Activated CD4-positive, alpha-beta T cell treated with anti-CD3 and anti-CD28 coated beads for 4 hours (primary cell): Measurements from ENCODE around the gene ALAS1.
"Not testable (repeated sequence)": the region's sequence is repeated elsewhere in the genome, so short reads cannot be mapped to it uniquely, and the experiment has no call there.

Experiments used
- DNase-seq, 2 donors: peaks; one replicate each; pipeline ENCODE4 v3.0.0-alpha.2; 2020

The ALAS1 gene

GRCh38 chr3:52177701-52178042 is 20.3 kb upstream of the ALAS1 start:
- DNase-seq, result no peak

GRCh38 chr3:52178126-52178525 is 19.8 kb upstream of the ALAS1 start:
- not testable (repeated sequence) for DNase-seq

GRCh38 chr3:52178537-52178936 is 19.4 kb upstream of the ALAS1 start:
- DNase-seq, result no peak

DNA sequence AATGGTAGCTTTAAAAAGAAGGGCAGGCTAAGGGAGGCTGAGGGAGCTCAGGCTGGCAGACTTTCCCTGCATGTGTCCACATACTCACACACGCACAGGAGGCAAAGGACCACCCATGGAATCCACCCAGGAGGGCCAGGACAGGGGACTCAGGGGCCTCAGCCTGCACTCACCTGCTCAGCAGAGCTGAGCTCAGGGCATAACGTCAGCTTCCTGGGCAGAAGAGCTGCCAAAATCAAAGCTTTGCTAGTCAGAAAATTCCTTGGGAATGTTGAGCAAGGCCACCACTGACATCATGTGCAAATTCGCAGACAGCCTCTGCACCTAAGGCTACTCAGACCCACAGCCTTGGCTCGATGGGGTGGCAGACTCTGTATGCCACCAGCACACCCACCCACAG is 16.4 kb upstream of the ALAS1 start:
- no peak for DNase-seq

DNA sequence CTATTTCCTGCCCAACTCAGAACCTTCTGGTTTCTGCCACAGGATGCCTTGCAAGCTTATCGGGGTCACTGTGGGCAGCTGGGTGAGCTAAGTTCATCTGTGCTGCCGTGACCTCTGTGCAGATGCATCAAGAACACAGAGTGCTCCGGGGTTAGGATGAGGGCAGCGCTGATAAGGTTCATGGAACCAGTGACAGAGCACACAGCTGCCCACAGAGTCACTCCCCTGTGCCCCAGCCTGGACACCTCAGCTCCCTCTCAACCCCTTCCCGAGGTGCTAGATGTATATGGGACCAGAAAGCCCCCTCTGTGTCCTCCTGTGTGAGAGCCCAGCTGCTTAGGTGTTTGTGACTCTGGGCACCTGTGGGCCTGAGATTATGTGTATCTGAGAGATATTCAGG is 15.8 kb upstream of the ALAS1 start:
- no peak for DNase-seq

GRCh38 chr3:52182691-52183090 is 15.3 kb upstream of the ALAS1 start:
- no peak for DNase-seq

- no peak for DNase-seq
Measured at GRCh38 chr3:52183786-52184445, 14.0 kb upstream of the ALAS1 start.

- no peak for DNase-seq
Measured at GRCh38 chr3:52184690-52185089, 13.3 kb upstream of the ALAS1 start.

- no peak for DNase-seq
Measured at GRCh38 chr3:52185311-52185710, 12.6 kb upstream of the ALAS1 start.

GRCh38 chr3:52185837-52186236 is 12.1 kb upstream of the ALAS1 start:
- no peak for DNase-seq

DNA sequence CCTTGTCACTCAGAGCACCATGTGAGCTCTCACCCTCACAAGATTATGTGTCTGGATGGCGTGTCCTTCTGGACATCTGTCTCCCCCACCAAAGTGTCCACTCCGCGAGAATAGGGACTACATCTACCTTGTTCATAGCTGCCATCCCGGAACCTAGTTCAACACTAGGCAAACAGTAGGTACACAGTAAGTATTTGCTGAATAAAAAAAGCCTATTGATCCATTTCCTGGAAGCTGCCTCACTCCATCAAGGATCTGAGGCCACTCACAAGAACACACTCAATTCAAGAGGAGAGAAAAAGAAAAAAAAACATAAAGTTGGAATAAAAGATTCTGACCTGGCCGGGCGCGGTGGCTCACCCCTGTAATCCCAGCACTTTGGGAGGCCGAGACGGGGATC is 11.2 kb upstream of the ALAS1 start:
- no peak for DNase-seq

DNA sequence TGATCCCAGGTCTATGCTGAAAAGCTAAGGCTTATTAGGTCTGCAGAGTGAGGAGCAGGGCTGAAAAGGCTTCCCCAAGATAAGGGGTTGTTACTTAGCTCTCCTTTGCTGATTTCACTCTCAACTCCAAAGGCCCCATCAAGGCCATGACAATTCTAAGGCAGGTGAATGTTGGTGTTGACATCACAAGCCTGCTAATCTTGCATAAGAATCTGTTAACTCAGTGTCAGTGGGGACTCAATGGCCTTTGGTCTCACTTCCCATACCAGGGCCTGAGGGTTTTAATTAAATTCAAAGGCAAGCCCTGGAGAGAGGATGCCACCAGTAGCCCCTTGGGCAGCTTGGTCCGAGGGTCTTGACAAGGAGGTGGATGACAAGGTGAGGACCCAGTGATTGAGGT is 9.4 kb upstream of the ALAS1 start:
- no peak for DNase-seq

GRCh38 chr3:52190294-52191074 is 7.5 kb upstream of the ALAS1 start:
- DNase-seq, result no peak

DNA sequence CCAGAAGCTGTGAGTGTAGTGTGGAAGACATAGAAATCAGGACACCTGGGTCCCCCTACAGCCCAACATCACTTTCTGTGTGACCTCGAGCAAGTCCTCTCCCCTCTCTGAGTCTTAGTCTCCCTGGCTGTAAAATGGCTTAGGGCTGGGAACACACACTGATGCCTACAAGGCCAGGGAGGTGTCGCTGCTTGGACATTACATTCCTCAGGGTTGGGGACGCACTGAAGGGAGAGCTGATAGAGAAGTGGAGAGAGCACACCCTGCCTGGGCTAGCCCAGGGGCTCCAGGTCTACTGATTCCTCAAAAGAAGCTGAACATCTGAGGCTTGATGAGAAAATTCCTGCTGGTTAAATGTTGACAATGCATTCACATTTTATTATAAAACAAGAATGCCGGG is 6.3 kb upstream of the ALAS1 start:
- DNase-seq, result no peak

GRCh38 chr3:52193065-52193464 is 4.9 kb upstream of the ALAS1 start:
- DNase-seq, result no peak

DNA sequence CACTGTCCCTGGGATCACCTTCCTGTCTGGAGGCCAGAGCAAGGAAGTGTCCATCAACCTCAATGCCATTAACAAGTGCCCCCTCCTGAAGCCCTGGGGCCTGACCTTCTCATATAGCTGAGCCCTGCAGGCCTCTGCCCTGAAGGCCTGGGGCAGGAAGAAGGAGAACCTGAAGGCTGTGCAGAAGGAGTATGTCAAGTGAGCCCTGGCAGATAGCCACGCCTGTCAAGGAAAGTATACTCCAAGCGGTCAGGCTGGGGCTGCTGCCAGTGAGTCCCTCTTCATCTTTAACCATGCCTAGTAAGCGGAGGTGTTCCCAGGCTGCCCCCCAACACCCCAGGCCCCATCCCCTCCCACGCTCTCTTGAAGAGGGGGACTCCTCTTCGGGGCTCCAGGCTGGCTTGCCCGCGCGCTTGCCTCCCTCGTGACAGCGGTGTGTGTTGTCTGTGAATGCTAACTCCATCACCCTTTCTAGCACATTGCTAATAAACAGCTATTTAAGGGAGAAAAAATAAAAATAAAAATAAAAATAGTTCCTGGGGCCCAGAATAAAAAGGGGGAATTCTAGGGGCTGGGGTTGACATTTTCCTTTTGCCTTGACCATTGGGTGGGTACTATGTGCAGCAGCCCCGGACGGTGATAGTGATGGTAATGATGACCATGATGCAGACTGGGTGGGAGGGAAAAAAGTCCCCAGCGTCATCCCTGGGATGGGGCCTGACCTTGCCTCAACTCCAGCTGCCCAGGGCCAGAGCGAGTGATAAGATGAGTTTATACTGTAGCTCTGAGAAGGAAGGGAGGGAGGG is 3.3 kb upstream of the ALAS1 start:
- DNase-seq, result no peak

GRCh38 chr3:52195291-52195597 is 2.7 kb upstream of the ALAS1 start:
- DNase-seq, result no peak

DNA sequence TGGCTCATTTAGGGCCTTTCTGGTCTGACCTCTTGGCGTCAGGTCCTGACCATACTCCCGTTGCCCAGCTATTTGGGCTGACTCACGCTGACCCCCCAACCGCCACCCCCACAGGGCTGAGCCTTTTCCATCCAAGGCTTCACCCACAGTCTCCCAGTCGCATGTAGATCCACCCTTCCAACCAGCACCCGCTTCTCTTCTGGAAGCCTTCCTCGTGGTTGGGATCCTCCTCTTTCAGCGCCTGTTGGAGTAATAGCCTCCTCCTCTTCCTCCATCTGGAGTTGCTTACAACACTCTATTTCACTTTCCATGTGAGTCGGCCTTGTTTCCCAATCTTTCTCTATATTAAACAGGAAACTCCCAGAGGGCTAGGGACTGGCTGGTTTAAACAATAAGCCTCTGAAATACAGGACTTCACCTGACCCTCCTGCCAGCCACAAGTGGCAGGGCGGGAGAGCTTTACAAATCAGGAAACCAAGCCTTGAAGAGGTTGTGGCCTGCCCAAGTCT is 2.1 kb upstream of the ALAS1 start:
- no peak for DNase-seq

GRCh38 chr3:52196977-52197376 is 983 bp upstream of the ALAS1 start:
- no peak for DNase-seq

- DNase-seq, result no peak
Measured at GRCh38 chr3:52197499-52197841, 490 bp upstream of the ALAS1 start.

- no peak for DNase-seq
Measured at GRCh38 chr3:52198643-52199608, 966 bp downstream of the ALAS1 start.

GRCh38 chr3:52200981-52201679 is 3.2 kb downstream of the ALAS1 start:
- DNase-seq, result no peak
